GM19452 (cell line): ENCODE results near the gene STPG4.

Experiments
- ATAC-seq: cut with Tn5 transposase; IDR thresholded peaks from one replicate; pipeline ENCODE4 v1.9.1; 2021; ENCODE audit not compliant: unreplicated experiment

The STPG4 gene

GRCh38 chr2:47037678-47038077 lies 117.4 kb downstream of the STPG4 start:
- no peak for ATAC-seq
